ENCODE measurements around the gene CPVL.

Gene CPVL

GRCh38 chr7:29150856-29151255, 4.5 kb upstream of the CPVL start:
- DNase-seq (ENCODE audit: insufficient read length) (no peak), FAIRE-seq (no peak)
- TF ChIP-seq POLR2AphosphoS5 (IDR thresholded peaks at IDR 0.05; ENCODE audit: low read depth, low read length) (no peak), POLR2A (IDR thresholded peaks at IDR 0.05; ENCODE audit: low read depth, low read length) (no peak), TAF1 (IDR thresholded peaks at IDR 0.05; ENCODE audit: borderline replicate concordance, low read depth, low read length) (no peak)

GRCh38 chr7:29149036-29149435, 2.7 kb upstream of the CPVL start:
- no peak for FAIRE-seq
- DNase-seq (ENCODE audit: insufficient read length): no peak
- no peak for TF ChIP-seq POLR2AphosphoS5 (IDR thresholded peaks at IDR 0.05; ENCODE audit: low read depth, low read length)
- TF ChIP-seq POLR2A (IDR thresholded peaks at IDR 0.05; ENCODE audit: low read depth, low read length): no peak
- no peak for TF ChIP-seq TAF1 (IDR thresholded peaks at IDR 0.05; ENCODE audit: borderline replicate concordance, low read depth, low read length)

- DNase-seq (ENCODE audit: insufficient read length): no peak
- no peak for FAIRE-seq
- TF ChIP-seq POLR2AphosphoS5 (IDR thresholded peaks at IDR 0.05; ENCODE audit: low read depth, low read length): no peak
- TF ChIP-seq TAF1 (IDR thresholded peaks at IDR 0.05; ENCODE audit: borderline replicate concordance, low read depth, low read length): no peak
- TF ChIP-seq POLR2A (IDR thresholded peaks at IDR 0.05; ENCODE audit: low read depth, low read length): no peak
Measured at GRCh38 chr7:29147821-29148220, 1.5 kb upstream of the CPVL start.

GRCh38 chr7:29146888-29147609, 712 bp upstream of the CPVL start:
- TF ChIP-seq POLR2AphosphoS5 (IDR thresholded peaks at IDR 0.05; ENCODE audit: low read depth, low read length) (no peak), TAF1 (IDR thresholded peaks at IDR 0.05; ENCODE audit: borderline replicate concordance, low read depth, low read length) (no peak), POLR2A (IDR thresholded peaks at IDR 0.05; ENCODE audit: low read depth, low read length) (no peak)
- FAIRE-seq (no peak), DNase-seq (ENCODE audit: insufficient read length) (no peak)

GRCh38 chr7:29145553-29146056, 732 bp downstream of the CPVL start:
- no peak for DNase-seq (ENCODE audit: insufficient read length)
- no peak for FAIRE-seq
- no peak for TF ChIP-seq POLR2AphosphoS5 (IDR thresholded peaks at IDR 0.05; ENCODE audit: low read depth, low read length)
- no peak for TF ChIP-seq TAF1 (IDR thresholded peaks at IDR 0.05; ENCODE audit: borderline replicate concordance, low read depth, low read length)
- TF ChIP-seq POLR2A (IDR thresholded peaks at IDR 0.05; ENCODE audit: low read depth, low read length): no peak

- FAIRE-seq (no peak), DNase-seq (ENCODE audit: insufficient read length) (no peak)
- TF ChIP-seq POLR2A (IDR thresholded peaks at IDR 0.05; ENCODE audit: low read depth, low read length) (no peak), POLR2AphosphoS5 (IDR thresholded peaks at IDR 0.05; ENCODE audit: low read depth, low read length) (no peak), TAF1 (IDR thresholded peaks at IDR 0.05; ENCODE audit: borderline replicate concordance, low read depth, low read length) (no peak)
Measured at GRCh38 chr7:29143751-29144150, 2.6 kb downstream of the CPVL start.

GRCh38 chr7:29142021-29142727, 4.2 kb downstream of the CPVL start:
- FAIRE-seq (no peak), DNase-seq (ENCODE audit: insufficient read length) (no peak)
- TF ChIP-seq POLR2A (IDR thresholded peaks at IDR 0.05; ENCODE audit: low read depth, low read length) (no peak), TAF1 (IDR thresholded peaks at IDR 0.05; ENCODE audit: borderline replicate concordance, low read depth, low read length) (no peak), POLR2AphosphoS5 (IDR thresholded peaks at IDR 0.05; ENCODE audit: low read depth, low read length) (no peak)

- DNase-seq (ENCODE audit: insufficient read length) (no peak), FAIRE-seq (no peak)
Measured at GRCh38 chr7:29140873-29141468, 5.4 kb downstream of the CPVL start.

GRCh38 chr7:29139796-29140195, 6.5 kb downstream of the CPVL start:
- DNase-seq (ENCODE audit: insufficient read length) (no peak), FAIRE-seq (no peak)
- no peak for TF ChIP-seq POLR2AphosphoS5 (IDR thresholded peaks at IDR 0.05; ENCODE audit: low read depth, low read length)

More at GRCh38 chr7:29140873-29141468, 5.4 kb downstream of the CPVL start:
- TF ChIP-seq POLR2AphosphoS5 (IDR thresholded peaks at IDR 0.05; ENCODE audit: low read depth, low read length) (no peak), POLR2A (IDR thresholded peaks at IDR 0.05; ENCODE audit: low read depth, low read length) (no peak), TAF1 (IDR thresholded peaks at IDR 0.05; ENCODE audit: borderline replicate concordance, low read depth, low read length) (no peak)

- TF ChIP-seq TAF1 (IDR thresholded peaks at IDR 0.05; ENCODE audit: borderline replicate concordance, low read depth, low read length): no peak
- TF ChIP-seq POLR2AphosphoS5 (IDR thresholded peaks at IDR 0.05; ENCODE audit: low read depth, low read length): no peak
- no peak for TF ChIP-seq POLR2A (IDR thresholded peaks at IDR 0.05; ENCODE audit: low read depth, low read length)
- DNase-seq (ENCODE audit: insufficient read length) (no peak), FAIRE-seq (no peak)
Measured at GRCh38 chr7:29139191-29139590, 7.1 kb downstream of the CPVL start.

GRCh38 chr7:29138588-29138987, 7.7 kb downstream of the CPVL start:
- FAIRE-seq (no peak), DNase-seq (ENCODE audit: insufficient read length) (no peak)
- TF ChIP-seq POLR2AphosphoS5 (IDR thresholded peaks at IDR 0.05; ENCODE audit: low read depth, low read length): no peak
- no peak for TF ChIP-seq TAF1 (IDR thresholded peaks at IDR 0.05; ENCODE audit: borderline replicate concordance, low read depth, low read length)
- no peak for TF ChIP-seq POLR2A (IDR thresholded peaks at IDR 0.05; ENCODE audit: low read depth, low read length)

Measured in GM12892 (cell line).